Measurements from ENCODE around the gene CLCN1. TPM values are rescaled to one million over a fixed set of nuclear protein-coding genes. Genes with fewer than 3 reads are reported as not detected.

CLCN1 gene
- total RNA-seq, 4 donors from 2014 or later = not detected

DNA sequence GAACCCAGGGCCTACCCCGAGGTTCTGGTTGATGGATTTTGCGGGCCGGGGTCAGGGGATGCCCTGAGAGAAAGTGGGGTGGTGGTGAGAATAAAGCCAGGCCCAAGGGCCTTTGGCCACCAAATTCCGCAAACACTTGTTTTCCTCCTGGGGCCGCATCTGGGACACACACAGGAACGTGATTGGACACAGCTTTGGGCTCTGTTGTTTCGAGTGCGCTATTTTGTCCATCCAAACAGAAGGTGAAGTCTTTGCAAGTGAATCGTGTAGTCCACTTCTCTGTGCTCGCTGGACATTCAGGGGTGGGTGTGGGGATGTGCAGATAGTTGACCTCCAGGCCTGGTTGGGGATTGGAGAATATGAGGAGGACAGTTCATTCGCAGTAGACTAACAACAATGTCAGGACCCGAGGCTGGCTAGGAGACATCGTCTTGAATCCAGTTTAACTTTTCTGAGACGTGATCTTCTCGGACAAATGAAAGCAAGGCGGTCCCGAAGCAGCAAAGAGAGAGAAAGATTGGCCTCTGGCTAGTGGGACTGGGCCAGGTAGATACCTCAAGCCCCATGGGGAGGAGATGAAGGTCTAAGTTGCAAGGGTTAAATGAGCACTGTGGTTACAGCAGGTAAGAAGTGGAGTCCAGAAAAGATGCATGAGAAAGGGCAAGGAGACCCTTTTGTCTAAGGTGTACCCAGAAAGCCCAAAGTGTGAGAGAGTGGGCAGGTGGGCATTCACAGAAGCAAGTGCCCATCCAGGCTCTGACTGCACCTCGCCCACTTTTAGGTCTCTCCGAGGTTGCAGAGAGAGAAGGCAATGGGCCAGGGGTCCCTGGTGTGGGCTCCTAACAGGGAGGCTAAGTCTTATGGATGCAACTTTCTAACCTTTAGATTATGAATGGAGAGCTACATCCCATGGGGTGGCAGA is 47.4 kb downstream of the CLCN1 start:
- peaks cover 7 to 12% of the 10 kb centered on the region in 2 donors for H3K4me1 ChIP-seq
- no peaks in the 10 kb centered on the region for H3K9me3 ChIP-seq
- H3K4me3 ChIP-seq (replicated peaks in 1 of 3) = no peak overlapping the region
- intact Hi-C loops (cut with DNase I) = loop anchor here (5.0 kb wide), 1 partner anchor 41 kb away; no protein-coding TSS in a partner anchor
- WGBS, 2 donors = 42 to 47% methylated on average over 15 to 16 of the region's 19 CpGs
- DNase-seq = no peak
- H3K27me3 ChIP-seq = peaks cover 11% of the 10 kb centered on the region
- no peak overlapping the region for H3K27ac ChIP-seq
- no peak for TF ChIP-seq POLR2A (IDR thresholded peaks at IDR 0.05)
- TF ChIP-seq, protein P1, sequence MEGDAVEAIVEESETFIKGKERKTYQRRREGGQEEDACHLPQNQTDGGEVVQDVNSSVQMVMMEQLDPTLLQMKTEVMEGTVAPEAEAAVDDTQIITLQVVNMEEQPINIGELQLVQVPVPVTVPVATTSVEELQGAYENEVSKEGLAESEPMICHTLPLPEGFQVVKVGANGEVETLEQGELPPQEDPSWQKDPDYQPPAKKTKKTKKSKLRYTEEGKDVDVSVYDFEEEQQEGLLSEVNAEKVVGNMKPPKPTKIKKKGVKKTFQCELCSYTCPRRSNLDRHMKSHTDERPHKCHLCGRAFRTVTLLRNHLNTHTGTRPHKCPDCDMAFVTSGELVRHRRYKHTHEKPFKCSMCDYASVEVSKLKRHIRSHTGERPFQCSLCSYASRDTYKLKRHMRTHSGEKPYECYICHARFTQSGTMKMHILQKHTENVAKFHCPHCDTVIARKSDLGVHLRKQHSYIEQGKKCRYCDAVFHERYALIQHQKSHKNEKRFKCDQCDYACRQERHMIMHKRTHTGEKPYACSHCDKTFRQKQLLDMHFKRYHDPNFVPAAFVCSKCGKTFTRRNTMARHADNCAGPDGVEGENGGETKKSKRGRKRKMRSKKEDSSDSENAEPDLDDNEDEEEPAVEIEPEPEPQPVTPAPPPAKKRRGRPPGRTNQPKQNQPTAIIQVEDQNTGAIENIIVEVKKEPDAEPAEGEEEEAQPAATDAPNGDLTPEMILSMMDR (IDR thresholded peaks at IDR 0.05) = no peak
- no peaks in the 10 kb centered on the region for H3K36me3 ChIP-seq

DNA sequence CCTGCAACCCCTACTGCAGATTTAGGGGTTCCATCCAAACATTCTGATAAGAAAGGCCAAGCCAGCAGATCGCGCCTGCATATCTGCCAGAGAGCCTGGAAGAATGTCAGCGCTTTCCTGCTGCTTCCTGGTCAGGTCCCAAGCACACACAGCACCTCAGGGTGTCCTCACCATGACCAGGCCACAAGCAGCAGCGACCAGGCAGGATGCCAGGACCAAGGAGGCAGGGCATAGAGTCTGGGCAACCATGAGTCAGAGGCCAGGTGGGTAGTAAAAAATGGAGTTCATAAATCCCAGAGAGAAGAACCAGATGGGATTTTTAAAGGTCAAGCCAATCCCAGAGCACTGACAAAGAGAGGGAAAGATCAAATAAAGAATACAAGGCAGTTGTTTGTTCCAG is 52.1 kb downstream of the CLCN1 start:
- Histone ChIP-seq H3K9me3 (no peaks in the 10 kb centered on the region), H3K27ac (no peak overlapping the region), H3K4me1 (no peaks in the 10 kb centered on the region), H3K36me3 (no peaks in the 10 kb centered on the region), H3K27me3 (no peaks in the 10 kb centered on the region), H3K4me3 (replicated peaks in 1 of 3) (no peak overlapping the region)
- intact Hi-C loops (cut with DNase I) = no loop called here
- TF ChIP-seq POLR2A (IDR thresholded peaks at IDR 0.05) = no peak
- TF ChIP-seq, protein P1 (IDR thresholded peaks at IDR 0.05) = no peak
- DNase-seq = no peak
- WGBS, 2 donors = 88 to 90% methylated on average over 4 of the region's 4 CpGs

DNA sequence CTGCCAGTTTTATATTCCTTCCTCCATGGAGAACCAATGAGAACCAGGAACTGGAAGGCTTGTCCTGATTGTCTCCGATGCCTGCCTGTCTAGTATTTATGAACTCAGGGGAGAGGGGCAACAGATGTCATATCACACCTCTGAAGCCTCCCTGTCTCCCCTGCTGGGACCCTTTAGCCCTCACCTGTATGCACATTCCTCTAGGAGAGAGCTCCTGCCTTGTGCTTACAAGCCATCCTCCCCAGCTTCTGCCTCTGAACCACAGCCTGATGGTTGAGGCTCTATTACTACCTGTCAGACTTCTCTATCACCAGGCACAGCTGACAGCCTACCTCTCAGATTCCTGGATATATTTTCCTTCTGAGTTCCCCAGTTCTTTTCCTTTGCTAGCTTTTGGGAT is 52.5 kb downstream of the CLCN1 start:
- 94 to 100% methylated on average over 1 of the region's 1 CpG for WGBS, 2 donors
- intact Hi-C loops (cut with DNase I) = no loop called here

DNA sequence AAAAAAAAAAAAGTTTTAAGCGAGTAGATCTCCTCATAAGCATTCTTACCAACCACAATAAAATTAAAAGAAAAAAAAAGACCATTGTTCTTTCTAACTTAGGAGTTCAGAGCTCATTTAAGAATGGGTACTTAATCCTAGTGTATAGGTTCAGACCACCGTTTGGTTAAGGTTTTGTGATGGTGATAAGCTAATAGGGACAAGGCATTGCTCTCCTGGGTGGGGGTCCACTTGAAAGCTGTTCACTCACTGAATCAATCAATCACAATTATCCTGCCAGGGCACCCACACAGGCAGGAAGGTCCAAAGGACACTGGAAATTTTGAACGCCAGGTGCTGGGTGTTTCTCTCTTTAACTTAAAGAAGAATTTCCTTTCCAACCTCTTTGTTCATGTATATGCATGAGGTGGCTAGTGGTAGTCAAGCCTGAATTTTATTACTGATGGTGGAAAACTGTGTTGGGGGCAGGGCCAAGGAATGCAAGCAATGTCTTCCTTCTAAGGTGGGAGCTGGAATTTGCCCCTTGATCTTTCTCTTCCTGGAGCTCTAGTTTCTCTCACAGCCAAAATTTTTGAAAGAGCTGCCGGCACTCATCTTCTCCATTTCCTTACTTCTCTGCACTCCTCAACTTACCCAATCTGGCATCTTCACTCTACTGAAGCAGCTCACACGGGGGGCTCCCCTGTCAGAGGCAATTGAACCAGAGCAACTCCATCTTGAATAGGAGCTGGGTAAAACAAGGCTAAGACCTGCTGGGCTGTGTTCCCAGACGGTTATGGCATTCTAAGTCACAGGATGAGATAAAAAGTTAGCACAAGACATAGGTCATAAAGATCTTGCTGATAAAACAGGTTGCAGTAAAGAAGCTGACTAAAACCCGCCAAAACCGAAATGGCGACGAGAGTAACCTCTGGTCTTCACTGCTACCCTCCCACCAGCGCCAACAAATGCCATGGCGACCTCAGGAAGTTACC is 54.1 kb downstream of the CLCN1 start:
- TF ChIP-seq, protein P1 (IDR thresholded peaks at IDR 0.05) = no peak
- no peak for TF ChIP-seq POLR2A (IDR thresholded peaks at IDR 0.05)
- no peak overlapping the region for H3K27ac ChIP-seq
- H3K9me3 ChIP-seq = no peaks in the 10 kb centered on the region
- intact Hi-C loops (cut with DNase I) = no loop called here
- no peaks in the 10 kb centered on the region for H3K27me3 ChIP-seq
- no peaks in the 10 kb centered on the region for H3K4me1 ChIP-seq
- 85 to 90% methylated on average over 12 of the region's 12 CpGs for WGBS, 2 donors
- H3K36me3 ChIP-seq = no peaks in the 10 kb centered on the region
- H3K4me3 ChIP-seq (replicated peaks in 1 of 3) = no peak overlapping the region
- DNase-seq = no peak

More for the DNA sequence above, 52.5 kb downstream of the CLCN1 start:
- no peak overlapping the region for H3K27ac ChIP-seq
- no peaks in the 10 kb centered on the region for H3K27me3 ChIP-seq
- H3K4me3 ChIP-seq (replicated peaks in 1 of 3) = no peak overlapping the region
- H3K4me1 ChIP-seq = no peaks in the 10 kb centered on the region
- TF ChIP-seq, protein P1 (IDR thresholded peaks at IDR 0.05) = no peak
- no peaks in the 10 kb centered on the region for H3K36me3 ChIP-seq
- H3K9me3 ChIP-seq = no peaks in the 10 kb centered on the region
- no peak for DNase-seq
